GM23248 (cell line): Measurements from ENCODE around the gene PIGX.

Source experiments
- EZH2 ChIP-seq: fragments of 200-600 bp; sonication (generic); IDR thresholded peaks from 2 replicates; pipeline ENCODE4 v1.6.1; 2018; ENCODE audit warnings: antibody characterized with exemption, mild to moderate bottlenecking; ENCODE audit not compliant: insufficient read depth, poor library complexity, severe bottlenecking
- EZH2phosphoT487 ChIP-seq: fragments of 200-600 bp; sonication (generic); IDR thresholded peaks from 2 replicates; pipeline ENCODE4 v1.6.1; 2018; ENCODE audit warnings: antibody characterized with exemption, moderate library complexity, mild to moderate bottlenecking, low read depth; ENCODE audit not compliant: insufficient read depth

GRCh38 chr3:196673632-196674031 lies 38.5 kb upstream of the PIGX start:
- TF ChIP-seq EZH2 (no peak), EZH2phosphoT487 (no peak)
